Lower leg skin (tissue), 3 donors: Measurements from ENCODE around the gene TNIK.

ENCODE experiments used
- CTCF ChIP-seq, 3 donors: fragments of 450-650 bp; IDR thresholded peaks; one replicate each; pipeline ENCODE4 v1.5.1; 2016; ENCODE audit warnings: antibody characterized with exemption in 3 of 3, mild to moderate bottlenecking in 3 of 3, moderate library complexity in 2 of 3
- POLR2A ChIP-seq, 2 donors: fragments of 450-650 bp; IDR thresholded peaks; one replicate each; pipeline ENCODE4 v1.6.1; 2016 to 2017; ENCODE audit warnings: antibody characterized with exemption in 2 of 2, mild to moderate bottlenecking in 1 of 2, moderate library complexity in 1 of 2

DNA sequence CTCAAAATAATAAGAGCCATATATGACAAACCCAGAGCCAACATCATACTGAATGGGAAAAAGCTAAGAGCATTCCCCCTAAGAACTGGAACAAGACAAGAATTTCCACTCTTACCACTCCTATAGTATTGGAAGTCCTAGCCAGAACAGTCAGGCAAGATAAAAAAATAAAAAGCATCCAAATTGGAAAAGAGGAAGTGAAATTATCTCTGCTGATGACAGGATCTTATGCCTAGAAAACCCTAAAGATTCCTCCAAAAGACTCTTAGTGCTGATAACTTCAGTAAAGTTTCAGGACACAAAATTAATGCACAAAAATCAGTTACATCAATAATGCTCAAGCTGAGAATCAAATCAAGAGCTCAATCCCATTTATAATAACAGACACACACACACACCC, 387.8 kb downstream of the TNIK start:
- no peak for TF ChIP-seq CTCF (IDR thresholded peaks at IDR 0.05)
- no peak for TF ChIP-seq POLR2A (IDR thresholded peaks at IDR 0.05)
